ENCODE results near the gene HPN.

Gene HPN

DNA sequence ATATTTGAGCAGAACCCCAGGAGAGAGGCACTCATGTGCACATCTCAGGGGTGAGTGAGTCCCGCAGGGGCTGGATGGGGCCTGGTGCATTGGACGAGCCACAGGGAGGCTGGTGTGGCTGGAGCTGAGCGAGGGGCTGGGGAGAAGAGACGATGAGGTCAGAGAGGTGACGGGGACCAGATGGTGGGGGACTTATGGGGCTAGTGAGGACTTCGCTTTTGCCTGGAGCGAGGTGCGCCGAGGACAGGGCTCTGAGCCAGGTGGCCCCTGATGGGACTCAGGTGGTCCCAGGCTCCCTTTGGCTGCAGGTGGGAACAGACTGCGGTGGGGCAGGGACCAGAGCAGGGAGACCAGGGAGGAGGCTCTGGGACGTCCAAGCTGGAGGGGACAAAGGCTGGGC is 67.2 kb downstream of the HPN start:
- DNase-seq = no peak

DNA sequence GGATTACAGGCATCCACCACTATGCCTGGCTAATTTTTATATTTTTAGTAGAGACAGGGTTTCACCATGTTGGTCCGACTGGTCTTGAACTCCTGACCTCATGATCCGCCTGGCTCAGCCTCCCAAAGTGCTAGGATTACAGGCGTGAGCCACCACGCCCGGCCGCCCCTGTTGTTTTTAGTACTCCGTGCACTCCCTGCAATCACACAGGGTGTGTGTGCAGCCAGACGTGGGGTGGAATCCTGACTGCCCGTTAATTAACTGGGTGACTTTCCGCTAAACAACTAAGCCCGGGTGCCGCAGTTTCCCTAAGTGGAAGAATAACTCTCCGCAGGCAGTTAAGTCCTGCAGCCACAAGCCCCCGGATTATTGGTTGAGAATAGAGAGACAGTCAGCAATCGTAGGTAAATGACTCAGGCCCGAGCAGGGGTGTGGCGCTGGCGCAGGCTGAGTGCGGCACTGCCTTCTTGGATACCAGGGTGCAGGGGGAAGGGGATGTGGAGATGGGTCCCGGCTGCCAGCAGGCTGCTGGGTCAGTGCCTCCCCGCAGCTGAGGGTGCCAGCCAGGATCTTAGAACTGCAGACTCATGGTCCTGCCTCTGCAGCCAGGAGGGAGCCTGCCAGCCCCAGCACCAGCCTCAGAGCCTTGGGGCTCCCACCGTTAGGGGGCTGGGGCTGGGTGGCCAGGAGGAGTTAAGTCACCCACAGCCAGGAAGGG is 68.0 kb downstream of the HPN start:
- DNase-seq = no peak

DNA sequence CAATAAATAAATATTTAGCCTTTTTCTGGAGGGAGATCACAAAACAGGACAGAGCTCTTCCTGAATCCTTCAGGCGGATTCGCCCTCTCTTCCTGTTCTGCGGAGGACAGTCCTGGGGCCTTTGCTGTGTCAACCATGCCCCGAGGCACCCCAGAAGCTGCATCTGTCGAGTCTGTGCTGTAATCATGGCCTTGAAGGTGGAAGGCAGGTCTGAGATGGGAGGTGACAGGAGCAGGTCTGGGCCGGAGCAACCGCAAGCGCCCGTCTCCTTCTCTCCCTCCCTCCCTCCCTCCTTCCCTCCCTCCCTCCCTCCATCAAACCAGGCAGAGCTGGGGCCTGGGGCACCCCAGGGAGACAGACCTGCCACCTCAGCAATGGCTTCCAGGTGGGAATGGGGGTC is 69.5 kb downstream of the HPN start:
- no peak for DNase-seq

DNA sequence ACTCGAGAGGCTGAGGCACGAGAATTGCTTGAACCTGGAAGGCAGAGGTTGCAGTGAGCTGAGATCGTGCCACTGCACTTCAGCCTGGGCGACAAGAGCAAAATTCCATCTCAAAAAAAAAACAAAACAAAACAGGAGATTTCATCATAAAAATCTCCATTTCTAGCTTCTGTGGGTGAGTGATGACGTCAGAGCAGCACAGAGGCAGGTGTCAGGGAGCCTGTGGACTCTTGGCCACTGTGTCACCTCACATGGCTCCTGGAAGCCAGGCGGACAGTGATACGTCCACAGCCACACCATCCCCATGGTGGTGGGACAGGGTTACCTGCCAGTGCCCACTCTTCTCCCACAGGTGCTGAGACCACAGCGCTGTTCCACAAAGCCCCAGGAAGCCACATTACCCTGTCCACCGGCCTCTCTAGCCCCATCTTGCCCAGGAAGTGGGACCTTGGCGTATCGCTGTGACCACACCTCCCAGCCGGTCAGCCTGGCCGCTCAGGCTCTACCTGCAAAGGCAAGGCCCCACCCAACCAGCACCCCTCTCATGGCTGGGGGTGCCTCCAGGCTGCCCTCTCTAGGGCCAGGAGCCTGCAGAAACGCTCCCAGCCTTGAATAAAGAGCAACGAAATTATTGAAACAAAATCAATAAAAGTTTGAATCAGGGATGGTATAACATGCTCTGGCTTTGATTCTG is 71.6 kb downstream of the HPN start:
- no peak for DNase-seq

DNA sequence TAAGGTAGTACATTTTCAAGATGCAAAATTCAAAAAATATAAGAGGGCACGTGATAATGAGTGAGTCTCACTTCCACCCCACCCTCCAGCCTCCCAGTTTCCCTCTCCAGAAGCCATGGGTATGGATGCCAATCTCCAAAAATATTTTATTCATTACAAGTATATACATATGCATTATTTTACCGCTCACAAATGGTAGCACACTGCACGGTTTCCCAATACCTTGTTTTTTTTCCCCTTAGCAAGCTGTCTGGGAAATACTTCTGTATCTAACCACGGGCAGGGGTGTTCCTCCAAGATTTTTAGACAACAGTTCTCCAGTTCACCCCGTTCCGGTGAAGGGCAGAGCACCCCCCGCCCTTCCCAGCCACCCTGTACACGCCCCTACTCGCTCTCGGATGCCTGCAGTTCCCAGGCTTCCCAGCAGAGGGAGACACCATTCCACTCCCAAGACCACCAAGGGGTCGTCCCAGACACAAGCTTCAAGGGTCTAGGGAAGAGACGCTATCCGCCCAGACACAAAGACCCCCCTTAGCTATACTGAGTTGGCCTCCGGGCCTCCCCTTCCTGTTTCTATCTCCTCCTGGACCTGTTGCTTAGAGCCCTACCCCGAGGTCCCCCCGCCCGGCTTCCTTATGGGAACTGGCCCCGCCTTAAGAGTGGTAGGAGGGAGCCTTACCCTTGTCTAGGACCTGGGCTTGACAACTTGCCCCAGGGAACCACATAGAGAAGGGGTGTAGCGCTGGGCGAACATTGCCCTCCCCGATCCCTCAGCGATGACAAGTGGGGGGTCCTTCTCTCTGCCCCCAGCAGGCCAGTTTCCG is 73.0 kb downstream of the HPN start:
- peak; percentile 62 for DNase-seq

DNA sequence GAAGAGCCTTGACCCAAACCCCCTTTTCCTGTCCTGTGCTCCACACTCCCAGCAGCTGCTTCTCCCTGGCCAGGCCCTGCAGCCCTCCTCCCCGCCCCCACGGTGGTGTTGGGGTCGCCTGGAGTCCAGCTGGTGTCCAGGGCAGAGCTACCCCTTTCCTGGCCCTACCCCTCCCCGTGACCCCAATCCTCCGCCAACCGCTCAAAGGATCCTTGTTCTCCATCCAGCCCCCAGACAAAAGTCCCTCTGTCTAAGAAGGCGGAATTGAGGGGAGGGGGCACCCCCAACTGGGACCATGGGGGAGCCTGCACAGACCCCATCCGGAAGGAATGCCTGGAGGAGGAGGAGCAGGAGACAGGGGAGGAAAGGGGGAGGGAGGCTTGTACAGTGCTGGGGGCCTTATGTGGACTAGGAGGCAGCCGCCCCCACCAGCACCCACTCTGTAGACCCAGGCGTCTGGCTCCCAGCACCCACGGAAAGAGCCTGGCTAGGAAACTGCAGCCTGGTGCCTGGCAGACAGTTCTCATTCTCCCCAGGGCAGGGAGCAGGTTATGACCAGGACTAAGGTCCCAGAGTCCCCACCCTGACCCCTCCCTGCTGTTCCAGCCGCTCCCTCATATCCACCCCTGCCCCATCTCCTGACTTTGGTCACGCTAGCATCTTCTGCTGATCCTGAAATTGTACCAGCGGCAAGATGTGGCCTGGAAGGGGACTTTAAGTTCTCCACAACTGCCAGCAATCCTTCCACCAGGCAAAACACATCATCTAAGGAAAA is 73.8 kb downstream of the HPN start, which contains the start of gene FXYD3:
TSS of gene FXYD3 (plus strand) at position 647 of the 775 bp plus-strand sequence. CDS start 3,554 bp downstream, outside the sequence.
- no peak for DNase-seq
